Activated CD8-positive, alpha-beta T cell treated with anti-CD3 and anti-CD28 coated beads for 36 hours (primary cell): ENCODE results near the gene MAP7. TPM values are rescaled to one million over a fixed set of nuclear protein-coding genes. Genes with fewer than 3 reads are reported as not detected.

ENCODE experiments used
- ATAC-seq: fragments of 200-7000 bp; cut with Tn5 transposase; one replicate; pipeline ENCODE4 v1.10.0; 2021; ENCODE audit warnings: mild to moderate bottlenecking, moderate library complexity
- CTCF ChIA-PET: fragments of 350-600 bp; sonication (Branson Sonifier 250); formaldehyde crosslinking; loops from one replicate; lab custom pipeline; 2021; ENCODE audit warnings: antibody characterized with exemption; lab: Charles Lee
- POLR2A ChIA-PET: fragments of 350-600 bp; sonication (Branson Sonifier 250); formaldehyde crosslinking; loops from one replicate; lab custom pipeline; 2021; ENCODE audit warnings: antibody characterized with exemption; lab: Charles Lee
- DNase-seq: peaks from one replicate; pipeline ENCODE4 v3.0.0-alpha.2; 2020
- H3K27ac Mint-ChIP-seq: one replicate; pipeline ENCODE4 v1.8.0; 2021; ENCODE audit warnings: mild to moderate bottlenecking, mixed read lengths
- H3K27me3 Mint-ChIP-seq: one replicate; pipeline ENCODE4 v1.8.0; 2021; ENCODE audit warnings: mixed read lengths
- H3K36me3 Mint-ChIP-seq: one replicate; pipeline ENCODE4 v1.8.0; 2021; ENCODE audit warnings: low read depth, mixed read lengths
- H3K4me1 Mint-ChIP-seq: one replicate; pipeline ENCODE4 v1.8.0; 2021; ENCODE audit warnings: low read depth, mixed read lengths
- H3K4me3 Mint-ChIP-seq: one replicate; pipeline ENCODE4 v1.8.0; 2021; ENCODE audit warnings: mild to moderate bottlenecking, moderate library complexity, mixed read lengths
- H3K9me3 Mint-ChIP-seq: one replicate; pipeline ENCODE4 v1.8.0; 2021; ENCODE audit warnings: mixed read lengths
- CTCF ChIP-seq: fragments of 200-600 bp; IDR thresholded peaks from one replicate; pipeline ENCODE4 v1.8.0; 2022; ENCODE audit warnings: antibody characterized with exemption, mild to moderate bottlenecking
- intact Hi-C: fragments of 100-400 bp; cut with micrococcal nuclease; formaldehyde crosslinking; loops from one replicate; pipeline ENCODE4 v1.10.0; 2022
- total RNA-seq, 2 experiments: library from RNA; stranded (reverse); gene quantifications; one replicate each; pipeline ENCODE4 v1.2.3, GENCODE V29; 2021

The MAP7 gene
- total RNA-seq, 2 experiments from 2014 or later = 0.47 to 0.67 TPM

GRCh38 chr6:136341367-136341766, 208.9 kb downstream of the MAP7 start:
- ChIA-PET POLR2A (no interaction called here), CTCF (no interaction called here)
- ATAC-seq = no peak
- Mint-ChIP-seq H3K27ac (no peak overlapping the region), H3K4me3 (no peak overlapping the region), H3K9me3 (no peaks in the 10 kb centered on the region), H3K36me3 (no peaks in the 10 kb centered on the region), H3K27me3 (no peaks in the 10 kb centered on the region), H3K4me1 (no peaks in the 10 kb centered on the region)
- no peak for DNase-seq
- intact Hi-C loops = no loop called here
- no peak for TF ChIP-seq CTCF

DNA sequence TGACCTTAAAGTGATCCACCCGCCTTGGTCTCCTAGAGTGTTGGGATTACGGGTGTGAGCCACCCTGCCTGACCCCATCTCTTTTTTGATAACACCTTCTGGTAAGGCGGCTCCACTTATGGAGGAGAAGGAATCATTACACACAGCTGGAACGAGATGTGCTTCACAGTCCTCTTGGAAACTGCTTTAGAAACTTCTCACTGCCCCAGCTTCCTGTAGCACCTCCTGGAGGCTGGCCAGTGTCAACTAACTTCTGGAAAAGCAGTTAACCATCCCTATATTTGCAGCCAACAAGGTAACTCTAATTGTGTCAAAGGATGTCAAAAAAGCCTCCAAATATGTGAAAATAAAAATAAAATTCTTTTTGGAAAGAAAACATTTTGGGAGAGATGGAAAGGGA, 211.7 kb downstream of the MAP7 start:
- no peak for TF ChIP-seq CTCF
- ATAC-seq (no peak), DNase-seq (no peak)
- H3K9me3 Mint-ChIP-seq = no peaks in the 10 kb centered on the region
- H3K4me3 Mint-ChIP-seq = no peak overlapping the region
- no peaks in the 10 kb centered on the region for H3K36me3 Mint-ChIP-seq
- H3K27me3 Mint-ChIP-seq = no peaks in the 10 kb centered on the region
- no peaks in the 10 kb centered on the region for H3K4me1 Mint-ChIP-seq
- intact Hi-C loops = no loop called here
- no peak overlapping the region for H3K27ac Mint-ChIP-seq
- ChIA-PET POLR2A (interaction anchor here (1.4 kb wide), 1 partner anchor 27 kb away, joined by 3 read pairs; no protein-coding TSS in a partner anchor), CTCF (interaction anchor here (2.4 kb wide), 1 partner anchor 21 kb away, joined by 8 read pairs; no protein-coding TSS in a partner anchor)

GRCh38 chr6:136337606-136338005, 212.6 kb downstream of the MAP7 start:
- H3K36me3 Mint-ChIP-seq = no peaks in the 10 kb centered on the region
- no peaks in the 10 kb centered on the region for H3K4me1 Mint-ChIP-seq
- ATAC-seq = no peak
- H3K27me3 Mint-ChIP-seq = no peaks in the 10 kb centered on the region
- ChIA-PET CTCF (interaction anchor here (0.7 to 2.4 kb wide), 2 partner anchors 20 to 101 kb away, joined by 3 to 8 read pairs; no protein-coding TSS in a partner anchor), POLR2A (interaction anchor here (1.4 kb wide), 1 partner anchor 28 kb away, joined by 3 read pairs; no protein-coding TSS in a partner anchor)
- DNase-seq = no peak
- no peak overlapping the region for H3K4me3 Mint-ChIP-seq
- H3K9me3 Mint-ChIP-seq = no peaks in the 10 kb centered on the region
- no peak for TF ChIP-seq CTCF
- intact Hi-C loops = no loop called here
- no peak overlapping the region for H3K27ac Mint-ChIP-seq

DNA sequence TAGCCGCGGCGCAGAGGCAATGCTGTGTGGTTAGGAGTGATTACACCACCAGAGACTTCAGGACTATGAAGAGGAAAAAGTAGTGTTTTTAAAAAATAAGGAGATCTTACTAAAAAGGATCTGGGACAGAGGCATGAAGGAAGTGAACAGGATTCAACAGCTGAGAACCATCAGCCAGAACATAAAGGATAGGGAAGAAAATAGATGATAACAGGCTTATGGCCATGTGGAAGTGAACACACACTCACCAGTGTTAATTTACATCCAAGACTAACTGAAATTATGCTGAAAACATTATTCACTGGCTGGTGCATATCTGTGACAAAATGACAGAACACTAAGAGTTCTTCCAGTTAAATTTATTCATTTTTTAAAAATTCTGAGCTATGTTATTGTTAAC, 213.1 kb downstream of the MAP7 start:
- CTCF ChIA-PET = interaction anchor here (0.7 to 2.4 kb wide), 2 partner anchors 19 to 100 kb away, joined by 3 to 8 read pairs; no protein-coding TSS in a partner anchor
- ATAC-seq = no peak
- H3K4me1 Mint-ChIP-seq = no peaks in the 10 kb centered on the region
- H3K4me3 Mint-ChIP-seq = no peak overlapping the region
- no peak for DNase-seq
- intact Hi-C loops = no loop called here
- H3K9me3 Mint-ChIP-seq = no peaks in the 10 kb centered on the region
- H3K27ac Mint-ChIP-seq = no peak overlapping the region
- no peaks in the 10 kb centered on the region for H3K27me3 Mint-ChIP-seq
- POLR2A ChIA-PET = interaction anchor here (1.4 kb wide), 1 partner anchor 29 kb away, joined by 3 read pairs; no protein-coding TSS in a partner anchor
- H3K36me3 Mint-ChIP-seq = no peaks in the 10 kb centered on the region
- TF ChIP-seq CTCF = no peak

GRCh38 chr6:136335736-136336363, 214.4 kb downstream of the MAP7 start:
- no peak for TF ChIP-seq CTCF
- Mint-ChIP-seq H3K9me3 (no peaks in the 10 kb centered on the region), H3K36me3 (no peaks in the 10 kb centered on the region), H3K27ac (no peak overlapping the region), H3K4me3 (no peak overlapping the region), H3K4me1 (no peaks in the 10 kb centered on the region), H3K27me3 (no peaks in the 10 kb centered on the region)
- ATAC-seq (no peak), DNase-seq (no peak)
- CTCF ChIA-PET = no interaction called here
- intact Hi-C loops = no loop called here
- POLR2A ChIA-PET = no interaction called here
